ENCODE results near the gene LLGL1. TPM values are rescaled to one million over a fixed set of nuclear protein-coding genes. Genes with fewer than 3 reads are reported as not detected.

LLGL1 gene
- total RNA-seq, 1 experiment from 2014 or later, result 44.3 TPM

- no peaks in the 10 kb centered on the region for H3K9me2 ChIP-seq (ENCODE audit: insufficient read depth)
- BruUV-seq (replicated peaks), result no TSS peak
- TF ChIP-seq CTCF (IDR thresholded peaks at IDR 0.05 in 2 of 3, conservative IDR thresholded peaks at IDR 0.05 in 1 of 3; ENCODE audit: borderline replicate concordance in 1 of 3, insufficient read depth in 1 of 3, low read depth in 2 of 3, low read length in 2 of 3), result peak in 2 of 3 experiments; percentile 37 to 42; a peak in 3 of 6 replicates
- TF ChIP-seq SRF (IDR thresholded peaks at IDR 0.05; ENCODE audit: low read depth), result peak; percentile 81
- no peak for TF ChIP-seq JUND (IDR thresholded peaks at IDR 0.05)
- peak; percentile 74 for TF ChIP-seq POLR2AphosphoS5 (IDR thresholded peaks at IDR 0.05; ENCODE audit: low read depth, low read length)
- TF ChIP-seq RAD21 (IDR thresholded peaks at IDR 0.05; ENCODE audit: low read depth), result no peak
- peak; percentile 54 for TF ChIP-seq TCF7L2 (IDR thresholded peaks at IDR 0.05; ENCODE audit: borderline replicate concordance, extremely low read depth, insufficient read depth, insufficient read length)
- TF ChIP-seq CEBPB (IDR thresholded peaks at IDR 0.05; ENCODE audit: low read depth), result no peak
- peak; percentile 34; the same call in 1 of the 2 replicates for TF ChIP-seq ZFX (IDR thresholded peaks at IDR 0.05)
- TF ChIP-seq SIN3A (IDR thresholded peaks at IDR 0.05; ENCODE audit: low read depth), result 0 out of 2 replicates have a peak, but pooled peaks have one; percentile 19
- no peak for TF ChIP-seq YY1 (IDR thresholded peaks at IDR 0.05; ENCODE audit: extremely low read depth, insufficient replicate concordance, low read depth, low read length)
- peak; percentile 98 for TF ChIP-seq SP1 (IDR thresholded peaks at IDR 0.05; ENCODE audit: low read depth)
Measured at GRCh38 chr17:18183334-18184142, 41.9 kb upstream of the LLGL1 start, which contains the start of gene ALKBH5. Gene ALKBH5 (plus strand): TSS chr17:18183828. CDS start chr17:18184244, 416 bp downstream.

More at GRCh38 chr17:18183334-18184142, 41.9 kb upstream of the LLGL1 start, which contains the start of gene ALKBH5:
- ChIA-PET POLR2A (interaction anchor here (0.7 to 1.3 kb wide), 5 partner anchors 11 to 835 kb away, joined by 3 to 4 read pairs (median 3); no protein-coding TSS in a partner anchor), CTCF (interaction anchor here (1.4 to 2.1 kb wide), 5 partner anchors 25 to 41 kb away, joined by 3 to 7 read pairs (median 3); no protein-coding TSS in a partner anchor), RAD21 (ENCODE audit: low non-redundant PET in 1 of 2, low total read pairs in 2 of 2, uncharacterized antibody in 2 of 2, unreplicated experiment in 2 of 2) (no interaction called here)
- DNase-seq (ENCODE audit: low read depth, low spot score) (peak; percentile 99), ATAC-seq (peak; percentile 91)
- H3K9ac ChIP-seq (ENCODE audit: low read length), result peak within 1 kb of the TSS; percentile 87
- H3K4me2 ChIP-seq (ENCODE audit: low read length), result peak within 1 kb of the TSS; percentile 94
- H3K4me3 ChIP-seq (replicated peaks in 1 of 2; ENCODE audit: low read depth in 1 of 2, low read length in 2 of 2), result peak within 1 kb of the TSS; percentile 79 to 80
- peaks cover 13 to 16% of the 10 kb centered on the region in 2 experiments; a peak in 3 of 4 replicates for H3K36me3 ChIP-seq (ENCODE audit: control insufficient read depth in 1 of 2, insufficient read depth in 2 of 2, low read length in 2 of 2)
- H2AFZ ChIP-seq (ENCODE audit: low read depth, low read length, poor library complexity, severe bottlenecking), result peak within 1 kb of the TSS; percentile 79
- H3K27ac ChIP-seq (ENCODE audit: low read depth, low read length), result peak within 1 kb of the TSS; percentile 99
- H4K20me1 ChIP-seq (ENCODE audit: insufficient read depth), result no peaks in the 10 kb centered on the region
- H3K9me3 ChIP-seq (ENCODE audit: control insufficient read depth in 1 of 2, insufficient read depth in 1 of 2, low read depth in 1 of 2, low read length in 2 of 2), result no peaks in the 10 kb centered on the region
- intact Hi-C loops (cut with micrococcal nuclease), result no loop called here
- no peaks in the 10 kb centered on the region for H3K27me3 ChIP-seq (ENCODE audit: insufficient read depth, low read length)
- peaks cover 18 to 39% of the 10 kb centered on the region in 2 experiments for H3K4me1 ChIP-seq (ENCODE audit: control insufficient read depth in 1 of 2, insufficient read depth in 2 of 2, low read length in 2 of 2)
- peaks cover 45% of the 10 kb centered on the region for H3K79me2 ChIP-seq (ENCODE audit: insufficient read depth, low read length)
